Dedifferentiated amniotic fluid mesenchymal stem cell (primary cell): ENCODE results near the gene RALGAPA2.
"Not testable (repeated sequence)": the region's sequence is repeated elsewhere in the genome, so short reads cannot be mapped to it uniquely, and the experiment has no call there.

Experiments
- DNase-seq: peaks from one replicate; pipeline ENCODE4 v3.0.0-alpha.2; 2016; ENCODE audit errors: extremely low spot score

The RALGAPA2 gene

DNA sequence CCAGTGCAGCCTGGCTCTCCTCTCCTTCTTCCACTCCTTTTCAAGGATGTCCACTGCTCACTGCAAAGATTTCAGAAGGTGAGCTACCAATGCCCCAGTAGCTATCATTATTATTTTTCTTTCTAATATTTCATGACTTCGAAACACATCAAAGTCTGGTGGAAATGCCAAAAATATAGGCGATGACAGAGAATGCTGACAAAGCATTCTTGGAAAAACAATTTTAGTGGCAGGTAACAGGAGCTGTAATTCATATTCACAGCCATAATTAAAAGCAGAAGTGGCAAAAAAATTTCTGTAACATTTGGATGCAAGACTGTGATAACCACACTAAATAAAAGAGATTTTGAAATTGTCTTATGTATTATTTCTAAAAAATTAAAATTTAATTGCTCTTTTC lies 133.6 kb downstream of the RALGAPA2 start:
- DNase-seq: no peak

DNA sequence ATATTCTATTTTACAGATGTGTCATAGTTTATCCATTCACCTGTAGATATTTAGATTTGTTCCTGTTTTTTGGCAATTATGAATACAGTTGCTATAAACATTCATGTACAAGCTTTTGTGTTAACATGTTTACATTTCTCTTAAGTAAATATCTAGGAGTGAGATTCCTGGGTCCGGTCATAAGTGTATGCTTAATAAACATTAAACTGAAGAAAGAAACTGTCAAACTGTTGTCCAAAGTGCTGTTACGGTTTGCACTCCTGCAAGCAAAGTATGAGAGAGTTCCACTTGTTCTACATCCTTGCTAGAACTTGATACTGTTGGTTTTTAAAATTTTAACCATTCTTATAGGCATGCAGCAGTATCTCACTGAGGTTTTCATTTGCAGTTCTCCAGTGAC lies 138.6 kb downstream of the RALGAPA2 start:
- DNase-seq: no peak

DNA sequence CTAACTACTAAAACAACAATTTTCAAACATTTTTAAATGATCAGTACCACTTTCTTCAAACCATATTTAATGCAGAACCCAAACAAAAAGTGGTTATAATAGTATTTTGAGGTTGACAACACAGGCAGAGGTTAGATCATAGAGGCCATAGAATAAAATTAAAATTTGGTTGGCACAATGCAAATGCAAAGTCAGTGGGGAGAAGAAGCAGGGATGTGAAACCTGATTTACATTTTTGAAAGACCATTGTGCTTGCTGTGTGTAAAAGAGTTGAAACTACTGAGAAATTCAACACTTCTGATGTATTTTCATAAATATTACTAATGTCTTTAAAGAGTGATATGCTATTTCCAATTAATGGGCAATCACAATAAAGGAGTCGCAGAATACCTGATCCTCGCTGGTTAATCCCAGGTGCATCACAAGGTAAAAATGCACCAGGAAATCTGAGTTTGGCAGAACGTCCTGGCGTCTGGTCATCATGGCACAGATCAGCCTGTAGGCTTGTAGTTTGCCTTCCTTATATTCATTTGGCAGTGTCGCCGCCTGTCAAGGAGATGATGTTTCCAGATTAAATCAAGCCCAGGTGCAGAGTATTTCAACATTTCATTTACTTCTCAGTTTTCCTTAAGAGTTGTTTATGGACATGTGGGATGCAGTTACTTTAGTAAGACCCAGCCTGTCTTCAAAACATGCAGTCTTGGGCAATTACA lies 141.2 kb downstream of the RALGAPA2 start:
- DNase-seq: no peak

DNA sequence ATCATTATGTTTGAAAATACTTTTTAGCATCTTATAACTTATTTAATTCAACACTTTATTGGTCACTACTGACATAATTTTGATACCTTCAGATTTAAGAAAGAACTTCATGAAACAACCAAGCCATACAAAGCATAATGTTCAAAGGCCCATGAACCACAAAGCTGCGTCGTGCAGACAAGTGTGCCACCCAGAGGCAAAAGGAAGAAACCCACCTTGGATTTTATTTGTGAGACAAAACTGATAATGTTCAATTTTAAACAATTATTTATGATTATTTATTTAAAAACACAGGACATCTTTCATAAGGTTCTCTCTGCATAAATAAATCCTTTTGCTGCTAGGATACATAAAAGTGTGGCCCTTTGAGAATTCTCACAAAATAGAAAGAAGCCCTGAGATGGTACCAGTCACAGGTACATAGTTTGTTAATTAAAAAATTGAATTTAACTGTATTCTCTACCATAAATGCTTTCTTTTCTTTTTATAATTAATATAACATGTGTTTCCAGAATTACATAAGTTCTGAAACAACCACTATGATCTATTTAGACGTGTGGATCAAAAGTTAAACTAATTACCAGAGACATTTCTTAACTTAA lies 143.7 kb downstream of the RALGAPA2 start:
- DNase-seq: peak; percentile 56

DNA sequence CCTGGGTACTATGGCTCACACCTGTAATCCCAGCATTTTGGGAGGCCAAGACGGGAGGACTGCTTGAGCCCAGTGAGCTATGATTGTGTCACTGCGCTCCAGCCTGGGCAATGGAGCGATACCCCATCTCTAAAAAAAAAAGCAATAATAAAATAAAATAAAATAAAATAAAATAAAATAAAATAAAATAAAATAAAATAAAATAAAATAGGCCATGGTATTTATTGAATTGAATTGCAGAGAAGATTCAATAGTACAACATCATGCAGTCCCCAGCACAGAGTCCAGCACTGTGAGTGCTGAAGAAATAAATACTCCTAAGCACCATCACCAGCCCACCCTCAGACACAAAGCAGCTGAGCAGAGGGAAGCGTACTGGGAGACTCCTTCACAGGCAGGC lies 144.7 kb downstream of the RALGAPA2 start:
- DNase-seq: no peak

DNA sequence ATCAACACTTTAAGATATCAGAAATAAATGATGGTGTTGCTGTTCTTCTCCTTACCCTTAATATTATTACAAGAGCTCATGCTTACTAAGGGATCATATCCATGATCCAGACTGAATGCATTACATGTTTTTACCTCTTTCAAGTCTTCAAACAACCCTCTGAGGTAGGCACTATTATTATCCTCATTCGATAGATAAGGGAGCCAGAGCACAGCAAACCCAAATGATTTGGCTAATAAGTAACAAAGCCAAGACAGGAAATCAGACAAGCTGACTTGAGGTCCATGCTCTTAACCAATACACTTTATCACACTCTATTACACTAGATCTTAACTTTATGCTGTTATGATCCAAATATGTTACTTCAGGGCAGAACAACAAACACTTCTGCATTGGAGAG lies 145.9 kb downstream of the RALGAPA2 start:
- DNase-seq: no peak

DNA sequence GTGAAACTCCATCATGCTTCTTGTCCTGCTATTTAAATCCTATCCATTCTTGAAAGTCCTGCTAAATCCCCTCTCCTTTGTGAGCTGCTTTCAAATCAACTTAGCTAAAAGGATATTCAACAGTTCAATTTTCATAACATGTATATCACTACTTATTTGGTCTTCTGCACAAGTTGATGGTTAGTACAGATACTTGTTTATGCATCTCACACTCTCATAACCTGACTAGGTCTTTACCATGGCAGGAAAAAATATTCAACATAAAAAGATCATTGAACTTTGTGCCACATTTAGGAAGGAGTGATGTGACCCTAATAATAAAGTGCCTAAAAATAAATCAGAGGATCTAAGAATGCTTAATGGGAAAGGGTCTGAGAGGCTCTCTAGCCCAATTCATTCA lies 148.2 kb downstream of the RALGAPA2 start:
- DNase-seq: no peak

DNA sequence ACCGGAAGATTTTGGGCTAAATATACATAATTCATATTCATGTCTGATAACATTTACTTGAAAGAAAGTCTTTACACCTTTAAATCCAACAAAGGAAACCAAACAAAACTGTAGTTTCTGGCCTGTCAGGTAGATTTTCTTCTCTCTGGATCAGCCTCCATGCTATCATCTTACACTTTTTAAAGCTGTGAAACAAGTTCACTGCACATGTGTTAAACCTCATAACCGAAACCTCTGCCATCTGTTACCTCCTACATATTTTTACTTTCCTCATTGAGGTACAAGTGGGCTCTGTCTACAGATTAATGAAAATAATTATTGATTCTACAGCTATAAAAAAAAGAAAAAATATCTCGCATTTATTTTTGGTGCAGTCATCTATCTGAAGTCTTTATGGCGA lies 149.9 kb downstream of the RALGAPA2 start:
- no peak for DNase-seq

DNA sequence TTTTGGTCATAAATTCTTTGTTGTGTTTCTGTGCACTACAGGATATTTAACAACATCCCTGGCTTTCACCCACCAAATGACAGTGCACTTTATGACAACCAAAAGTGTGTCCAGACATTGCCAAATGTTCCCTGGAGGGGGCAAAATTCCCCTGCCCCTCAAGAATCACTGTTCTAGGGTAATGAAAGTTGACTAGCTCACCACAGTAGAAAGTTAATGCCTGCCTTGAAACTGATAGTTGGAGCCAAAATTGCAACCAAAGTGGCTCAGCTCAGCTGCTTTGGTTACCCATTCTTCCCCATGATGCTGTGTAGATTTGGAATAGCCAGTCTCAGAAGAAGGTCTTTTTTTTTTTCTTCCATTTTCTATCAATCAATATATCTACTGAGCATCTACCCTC lies 150.6 kb downstream of the RALGAPA2 start:
- no peak for DNase-seq

DNA sequence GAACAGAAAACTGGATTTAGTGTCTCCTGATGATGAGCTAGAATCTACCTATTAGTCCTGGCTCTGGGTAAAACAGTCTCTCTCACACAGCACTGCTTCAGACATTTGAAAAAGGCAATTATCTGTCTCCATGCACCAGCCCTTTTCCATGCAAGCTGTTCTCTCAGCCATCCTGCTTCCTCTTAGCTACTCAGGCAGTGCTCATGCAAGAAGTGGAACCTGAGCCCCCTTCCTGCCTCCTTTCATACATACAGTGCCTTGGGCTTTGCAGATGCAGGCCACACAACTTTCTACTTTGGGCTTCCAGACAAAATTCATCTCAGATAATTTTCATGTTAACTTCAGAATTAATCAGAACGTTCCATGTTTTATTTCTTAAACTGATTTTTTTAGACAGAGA lies 151.3 kb downstream of the RALGAPA2 start:
- DNase-seq: no peak

DNA sequence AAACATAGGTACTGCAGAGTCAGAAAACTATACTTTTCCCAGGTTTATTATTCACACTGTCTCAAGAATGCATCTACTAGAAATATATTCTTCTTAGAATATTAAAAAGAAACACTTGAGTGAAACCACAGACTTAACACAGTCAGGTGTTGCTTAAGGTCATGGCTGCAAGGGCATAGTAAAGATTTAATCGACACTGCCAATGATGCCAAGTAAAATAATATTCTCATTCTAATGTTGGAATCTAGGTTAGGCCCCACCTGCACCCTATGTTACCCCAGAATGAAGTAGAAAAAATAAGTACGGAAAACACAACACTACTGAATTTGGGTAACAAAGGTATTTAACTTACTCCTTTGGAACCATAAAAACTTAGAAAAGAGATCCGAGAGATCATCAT lies 155.0 kb downstream of the RALGAPA2 start:
- no peak for DNase-seq

DNA sequence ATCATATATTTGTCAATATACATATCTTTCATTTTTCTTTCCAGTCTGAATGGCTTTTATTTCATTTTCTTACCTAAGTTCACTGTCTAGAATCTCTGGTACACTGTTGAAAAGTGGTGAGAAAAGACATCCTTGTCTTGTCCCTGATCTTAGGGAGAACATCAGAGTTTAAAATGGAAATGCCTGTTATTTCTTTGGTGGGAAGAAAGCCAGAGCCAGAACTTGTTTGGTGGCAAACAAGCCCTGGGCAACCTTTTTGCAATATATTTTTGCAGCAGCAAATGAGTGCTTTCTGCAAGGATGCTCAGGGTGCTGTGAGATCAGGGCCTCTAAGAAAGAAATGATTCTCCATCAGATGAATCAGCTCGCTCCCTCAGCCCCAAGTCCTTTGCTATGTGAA lies 156.6 kb downstream of the RALGAPA2 start:
- no peak for DNase-seq

DNA sequence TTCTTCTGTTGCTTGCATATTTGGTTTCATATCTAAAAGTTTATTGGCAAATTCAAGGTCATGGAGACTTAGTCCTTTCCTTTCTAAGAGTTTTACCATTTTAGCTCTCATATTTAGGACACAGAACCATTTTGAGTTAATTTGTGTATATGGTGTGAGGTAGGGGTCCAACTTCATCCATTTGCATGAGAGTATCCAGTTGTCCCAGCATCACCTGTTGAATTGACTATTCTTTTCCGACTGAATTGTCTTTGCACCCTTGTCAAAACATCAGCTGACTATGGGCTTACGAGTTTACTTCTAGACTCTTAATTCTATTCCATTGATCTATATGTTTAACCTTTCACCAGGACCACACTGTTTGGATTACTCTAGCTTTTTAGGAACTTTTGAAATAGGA lies 157.5 kb downstream of the RALGAPA2 start:
- DNase-seq: no peak

DNA sequence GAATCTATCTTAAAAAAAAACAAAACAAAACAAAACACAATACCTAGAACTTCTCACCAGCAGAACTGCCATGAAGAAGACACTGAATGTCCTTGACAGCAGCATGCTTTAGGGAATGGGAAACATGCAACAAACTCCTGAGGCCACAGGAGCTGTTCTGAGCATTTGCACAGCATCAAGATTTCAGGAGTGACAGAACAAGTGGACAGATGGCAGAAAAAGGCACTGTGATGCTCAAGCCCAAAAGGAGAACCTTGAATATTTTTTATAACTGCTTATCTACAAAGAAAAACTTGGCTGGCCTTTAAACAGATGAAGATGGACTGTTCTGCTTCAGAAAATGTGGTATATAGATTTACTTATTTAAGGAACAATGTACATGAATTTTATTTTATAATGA lies 158.9 kb downstream of the RALGAPA2 start:
- DNase-seq: no peak

DNA sequence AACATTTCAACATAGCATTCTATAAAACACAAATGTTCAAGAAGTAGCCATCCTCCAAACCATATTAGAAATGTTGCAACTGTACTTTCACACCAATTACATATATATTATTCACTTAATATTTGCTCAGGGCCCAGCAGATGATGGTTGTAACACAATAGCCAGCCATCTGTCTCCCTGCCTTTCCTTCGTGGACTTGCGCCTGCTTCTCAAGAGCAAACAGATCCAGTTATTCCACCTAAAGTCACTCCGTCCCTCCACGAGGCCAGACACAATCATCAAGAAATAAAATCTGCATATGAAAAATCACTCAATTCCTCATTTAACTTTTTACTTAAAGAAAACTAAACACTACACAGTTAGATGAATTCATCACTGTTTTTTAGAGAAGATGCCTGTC lies 160.4 kb downstream of the RALGAPA2 start:
- DNase-seq: no peak

DNA sequence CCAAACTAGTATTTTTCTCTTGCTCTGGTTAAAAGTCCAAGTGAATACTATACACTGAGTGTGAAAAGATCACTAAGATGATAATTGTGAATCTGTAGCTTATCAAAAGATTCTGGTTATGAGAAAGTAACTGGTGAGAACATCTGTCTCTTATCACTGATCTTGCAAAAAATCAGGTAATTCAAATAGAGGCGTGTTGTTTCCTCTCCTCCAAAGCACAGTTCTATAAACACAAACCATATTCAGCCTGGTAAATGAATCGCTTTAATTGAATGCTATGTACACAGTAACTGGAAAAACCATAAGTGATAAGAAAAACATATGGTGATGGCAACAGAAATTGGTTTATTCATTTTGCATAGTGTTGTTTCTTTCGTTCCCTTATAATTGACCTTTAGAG lies 161.0 kb downstream of the RALGAPA2 start:
- no peak for DNase-seq

DNA sequence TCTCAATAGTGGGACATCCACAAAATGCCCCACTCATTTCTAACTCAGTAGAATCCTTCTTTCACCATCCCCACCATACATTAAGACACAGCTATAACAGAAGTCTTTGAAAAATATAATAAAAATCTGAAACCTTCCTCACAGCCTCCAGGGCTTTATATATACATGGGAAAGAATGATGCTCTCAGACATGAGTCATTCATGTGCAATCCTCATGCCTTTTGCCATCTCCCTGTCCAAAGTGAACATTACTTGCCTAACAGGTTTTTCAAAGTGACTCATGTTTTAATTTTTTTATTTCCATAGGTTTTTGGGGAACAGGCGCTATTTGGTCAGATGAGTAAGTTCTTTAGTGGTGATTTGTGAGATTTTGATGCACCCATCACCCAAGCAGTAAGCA lies 162.7 kb downstream of the RALGAPA2 start:
- peak; percentile 52 for DNase-seq

DNA sequence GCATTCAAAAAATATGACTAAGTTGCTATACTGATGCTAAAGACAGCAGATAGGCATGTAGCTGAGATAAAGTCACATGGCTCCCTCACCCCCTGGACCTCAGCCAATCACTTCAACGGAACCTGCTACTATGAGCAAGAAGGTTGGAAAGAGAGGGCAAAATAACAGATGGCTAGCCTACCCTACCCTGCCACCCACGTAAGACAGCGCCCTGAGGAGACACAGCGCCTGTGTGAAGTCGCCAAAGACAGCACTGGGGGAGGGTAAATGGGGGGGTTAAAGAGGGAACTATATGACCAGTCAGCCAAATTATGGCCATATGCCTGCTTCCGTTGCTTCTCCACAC lies 163.2 kb downstream of the RALGAPA2 start:
- no peak for DNase-seq

DNA sequence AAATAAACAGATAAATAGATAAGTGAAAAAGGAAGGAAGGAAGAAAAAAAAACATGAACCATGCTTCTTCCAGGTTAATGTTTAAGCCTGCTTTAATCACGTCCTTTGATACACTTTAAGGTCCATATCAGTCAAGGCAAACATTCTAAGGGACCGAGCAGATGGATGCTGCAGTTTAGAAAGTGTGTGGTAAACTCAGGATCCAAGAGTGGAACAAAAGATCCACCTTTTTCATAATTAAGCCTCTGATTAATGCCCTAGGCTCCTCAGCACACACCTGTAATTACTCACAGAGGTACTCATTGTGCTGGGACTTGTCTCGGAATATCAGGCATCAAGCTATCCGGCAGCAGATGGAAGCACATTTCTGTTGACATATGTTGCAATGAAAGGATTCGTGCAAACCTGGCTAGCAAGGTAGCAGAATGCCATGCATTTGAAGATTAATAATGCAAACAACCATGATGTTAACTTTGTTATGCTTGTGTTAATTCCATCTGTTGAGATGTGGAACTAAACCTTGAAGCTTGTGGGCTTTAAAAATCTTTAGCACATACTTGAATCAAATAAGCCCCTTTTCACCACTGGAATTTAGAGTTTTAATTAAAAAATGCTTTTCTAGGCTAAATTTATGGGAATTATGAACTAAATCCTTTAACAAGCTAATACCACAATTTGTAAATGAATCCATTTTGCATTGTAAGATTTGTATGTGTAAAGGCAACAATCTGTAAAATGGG lies 163.7 kb downstream of the RALGAPA2 start:
- DNase-seq: no peak

DNA sequence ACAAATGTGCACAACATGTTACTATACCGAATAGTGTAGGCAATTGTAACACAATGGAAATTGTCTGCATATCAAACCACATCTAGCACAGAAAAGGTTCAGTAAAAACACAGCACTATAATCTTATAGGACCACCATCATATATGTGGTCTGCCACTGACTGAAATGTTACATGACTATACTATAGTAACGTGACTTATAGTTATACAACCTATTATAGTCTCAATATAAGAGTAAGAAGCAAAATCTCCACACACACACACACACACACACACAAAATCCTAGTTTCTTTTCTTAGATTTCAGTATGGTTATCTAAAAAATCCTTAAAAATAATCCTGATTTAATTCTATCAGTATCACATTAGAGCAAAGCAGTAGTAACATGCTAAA lies 164.6 kb downstream of the RALGAPA2 start:
- no peak for DNase-seq

DNA sequence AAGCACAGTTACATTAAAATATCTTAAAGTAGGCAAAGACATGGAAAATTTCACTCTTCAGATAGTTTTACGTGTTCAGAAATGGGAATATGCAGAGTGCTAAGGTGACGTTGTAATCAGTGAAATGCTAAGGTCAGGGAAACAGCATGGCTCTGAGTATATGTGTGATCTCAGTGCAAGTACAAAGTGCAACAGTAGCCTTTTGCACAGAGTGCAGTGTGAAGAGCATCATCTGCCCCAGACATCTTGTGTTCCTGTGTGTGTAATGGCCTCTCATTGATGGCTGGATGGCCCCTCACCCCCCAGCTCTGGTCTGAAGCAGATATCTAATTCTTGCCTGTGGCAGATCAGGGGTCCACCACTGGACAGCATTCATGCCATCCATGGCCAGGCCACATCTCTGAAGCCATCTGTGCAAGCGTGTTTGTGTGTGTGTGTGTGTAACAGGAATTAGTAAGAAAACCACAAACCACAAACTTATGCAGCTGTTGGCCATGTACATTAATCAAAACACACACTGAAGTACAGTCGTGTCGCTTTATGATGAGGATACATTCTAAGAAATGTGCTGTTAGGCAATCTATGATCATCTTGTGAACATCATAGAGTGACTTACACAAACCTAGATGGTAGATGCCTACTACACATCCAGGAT lies 165.1 kb downstream of the RALGAPA2 start:
- no peak for DNase-seq

DNA sequence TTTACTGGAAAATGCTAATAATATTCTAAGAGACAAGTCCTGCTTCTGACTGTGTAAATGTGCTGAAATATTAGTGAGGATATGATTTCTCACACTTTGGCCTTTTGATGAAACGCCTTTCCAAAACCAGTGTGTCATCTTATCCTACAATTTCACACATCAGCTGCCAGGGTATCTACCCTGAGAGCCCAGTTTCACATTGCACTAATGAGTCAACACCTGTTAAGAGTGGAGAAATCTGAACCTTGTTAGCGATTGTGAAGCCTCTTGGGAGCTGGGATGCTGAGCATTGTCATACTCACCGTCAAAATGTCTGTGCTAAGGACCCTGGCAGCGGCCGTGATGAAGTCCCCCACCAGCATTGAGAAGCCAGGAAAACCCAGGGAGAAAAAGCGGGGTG lies 166.0 kb downstream of the RALGAPA2 start:
- DNase-seq: no peak

DNA sequence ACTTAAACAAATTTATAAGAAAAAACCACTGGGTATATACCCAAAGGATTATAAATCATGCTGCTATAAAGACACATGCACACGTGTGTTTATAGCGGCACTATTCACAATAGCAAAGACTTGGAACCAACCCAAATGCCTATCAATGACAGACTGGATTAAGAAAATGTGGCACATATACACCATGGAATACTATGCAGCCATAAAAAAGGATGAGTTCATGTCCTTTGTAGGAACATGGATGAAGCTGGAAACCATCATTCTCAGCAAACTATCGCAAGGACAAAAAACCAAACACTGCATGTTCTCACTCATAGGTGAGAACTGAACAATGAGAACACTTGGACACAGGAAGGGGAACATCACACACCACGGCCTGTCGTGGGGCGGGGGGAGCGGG lies 169.1 kb downstream of the RALGAPA2 start:
- DNase-seq: not testable (repeated sequence)
